GM12891 (cell line): ENCODE data around the gene CATSPERB.
"Not testable (repeated sequence)": the region's sequence is repeated elsewhere in the genome, so short reads cannot be mapped to it uniquely, and the experiment has no call there.

ENCODE experiments used
- DNase-seq: peaks from one replicate; pipeline ENCODE4 v3.0.0; 2011; ENCODE audit warnings: low spot score; ENCODE audit not compliant: insufficient read length
- FAIRE-seq: peaks from 2 replicates; lab custom pipeline; 2011; peaks lifted over from hg19 to GRCh38; lab: Jason Lieb, UNC
- PAX5 ChIP-seq: IDR thresholded peaks from 2 replicates; pipeline ENCODE4 v1.6.1; 2011; ENCODE audit warnings: low read length, moderate library complexity, mild to moderate bottlenecking; ENCODE audit not compliant: insufficient read depth, severe bottlenecking
- POLR2A ChIP-seq: IDR thresholded peaks from 2 replicates; pipeline ENCODE4 v1.6.1; 2011; ENCODE audit warnings: low read depth, low read length, control low read depth
- POLR2AphosphoS5 ChIP-seq: IDR thresholded peaks from 2 replicates; pipeline ENCODE4 v1.6.1; 2011; ENCODE audit warnings: low read depth, low read length, control low read depth
- POU2F2 ChIP-seq: IDR thresholded peaks from 2 replicates; pipeline ENCODE4 v1.6.1; 2011; ENCODE audit warnings: low read depth, mild to moderate bottlenecking, control low read depth, low read length, moderate library complexity
- SPI1 ChIP-seq: IDR thresholded peaks from 2 replicates; pipeline ENCODE4 v1.6.1; 2011; ENCODE audit warnings: low read depth, low read length, control low read depth
- TAF1 ChIP-seq: IDR thresholded peaks from 2 replicates; pipeline ENCODE4 v1.6.1; 2011; ENCODE audit warnings: low read depth, low read length, control low read depth

CATSPERB gene

GRCh38 chr14:91714805-91715204, 17.1 kb downstream of the CATSPERB start:
- TF ChIP-seq POLR2AphosphoS5 (no peak), PAX5 (no peak), POLR2A (no peak), POU2F2 (no peak), SPI1 (no peak), TAF1 (no peak)
- DNase-seq: no peak
- FAIRE-seq: no peak

- FAIRE-seq (no peak), DNase-seq (no peak)
- TF ChIP-seq PAX5 (no peak), POLR2A (no peak), POU2F2 (no peak), TAF1 (no peak), SPI1 (no peak), POLR2AphosphoS5 (no peak)
Observed at GRCh38 chr14:91708795-91709194, 23.1 kb downstream of the CATSPERB start.

- DNase-seq: no peak
- FAIRE-seq: no peak
- TF ChIP-seq POU2F2 (no peak), SPI1 (no peak), TAF1 (no peak), POLR2AphosphoS5 (no peak), PAX5 (no peak), POLR2A (no peak)
Observed at GRCh38 chr14:91706996-91707395, 24.9 kb downstream of the CATSPERB start.

GRCh38 chr14:91694643-91695042, 37.2 kb downstream of the CATSPERB start:
- no peak for FAIRE-seq
- DNase-seq: no peak
- no peak for TF ChIP-seq SPI1
- TF ChIP-seq POLR2A: no peak
- TF ChIP-seq PAX5: no peak

- no peak for DNase-seq
- FAIRE-seq: no peak
- no peak for TF ChIP-seq POU2F2
- TF ChIP-seq POLR2A: no peak
- no peak for TF ChIP-seq POLR2AphosphoS5
- no peak for TF ChIP-seq TAF1
- no peak for TF ChIP-seq PAX5
- no peak for TF ChIP-seq SPI1
Observed at GRCh38 chr14:91693346-91693745, 38.5 kb downstream of the CATSPERB start.

- DNase-seq (no peak), FAIRE-seq (no peak)
Observed at GRCh38 chr14:91692075-91692474, 39.8 kb downstream of the CATSPERB start.

GRCh38 chr14:91689608-91690007, 42.3 kb downstream of the CATSPERB start:
- TF ChIP-seq PAX5 (no peak), POLR2A (no peak), POLR2AphosphoS5 (no peak), POU2F2 (no peak), TAF1 (no peak), SPI1 (no peak)
- DNase-seq (no peak), FAIRE-seq (no peak)

More at GRCh38 chr14:91692075-91692474, 39.8 kb downstream of the CATSPERB start:
- TF ChIP-seq POLR2AphosphoS5 (no peak), SPI1 (no peak), POLR2A (no peak), POU2F2 (no peak), TAF1 (no peak), PAX5 (no peak)

- not testable (repeated sequence) for DNase-seq, FAIRE-seq
Observed at GRCh38 chr14:91687436-91687835, 44.5 kb downstream of the CATSPERB start.

- DNase-seq (no peak), FAIRE-seq (no peak)
- TF ChIP-seq POLR2AphosphoS5: no peak
- no peak for TF ChIP-seq SPI1
- no peak for TF ChIP-seq TAF1
- TF ChIP-seq PAX5: no peak
- TF ChIP-seq POU2F2: no peak
- TF ChIP-seq POLR2A: no peak
Observed at GRCh38 chr14:91685600-91685999, 46.3 kb downstream of the CATSPERB start.

- TF ChIP-seq POLR2A (no peak), SPI1 (no peak), PAX5 (no peak)
- FAIRE-seq (no peak), DNase-seq (no peak)
Observed at GRCh38 chr14:91681893-91682563, 49.9 kb downstream of the CATSPERB start.

- DNase-seq (no peak), FAIRE-seq (no peak)
- TF ChIP-seq PAX5 (no peak), POLR2A (no peak), TAF1 (no peak), POU2F2 (no peak), SPI1 (no peak), POLR2AphosphoS5 (no peak)
Observed at GRCh38 chr14:91681118-91681517, 50.8 kb downstream of the CATSPERB start.
